ENCODE measurements around the gene WDTC1. TPM values are rescaled to one million over a fixed set of nuclear protein-coding genes. Genes with fewer than 3 reads are reported as not detected.

The WDTC1 gene
- total and polyA plus RNA-seq, 2 experiments from 2014 or later, result 18.9 to 52.5 TPM

- Histone ChIP-seq H3K27ac (peak overlapping the region; percentile 42), H3K9me3 (ENCODE audit: low read depth) (no peaks in the 10 kb centered on the region), H3K4me3 (no peak overlapping the region), H3K36me3 (peaks cover 14% of the 10 kb centered on the region), H3K27me3 (no peaks in the 10 kb centered on the region), H3K4me1 (ENCODE audit: low read depth) (peaks cover 26% of the 10 kb centered on the region)
- DNase-seq (ENCODE audit: low read depth in 1 of 2, low spot score in 1 of 2), result peak in 1 of 2 donors; percentile 83
- no peak for TF ChIP-seq CTCF (IDR thresholded peaks at IDR 0.05; ENCODE audit: low read depth, low read length)
These were observed 57.7 kb downstream of the WDTC1 start for GRCh38 chr1:27292106-27292505.

DNA sequence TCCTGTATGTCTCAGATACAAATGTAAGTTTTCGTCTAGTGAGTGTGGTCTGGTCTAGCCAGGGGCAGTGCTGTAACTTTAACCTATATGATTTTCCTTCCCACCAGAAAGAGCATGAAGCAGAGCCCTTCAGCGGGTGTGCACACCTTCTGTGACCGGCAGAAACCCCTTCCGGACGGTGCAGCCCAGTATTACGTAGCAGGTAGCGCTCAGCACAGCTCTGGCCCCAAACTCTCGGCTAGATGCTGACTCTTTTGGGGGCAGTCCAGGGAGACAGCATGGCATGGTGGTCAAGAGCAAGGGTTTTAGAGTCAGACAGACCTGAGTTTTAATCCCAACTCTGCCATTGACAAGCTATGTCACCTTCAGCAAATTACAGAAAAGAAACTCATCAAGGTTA lies 59.5 kb downstream of the WDTC1 start:
- H3K4me3 ChIP-seq, result no peak overlapping the region
- peaks cover 23% of the 10 kb centered on the region for H3K36me3 ChIP-seq
- DNase-seq (ENCODE audit: low read depth in 1 of 2, low spot score in 1 of 2), result no peak
- H3K27me3 ChIP-seq, result no peaks in the 10 kb centered on the region
- H3K27ac ChIP-seq, result no peak overlapping the region
- H3K9me3 ChIP-seq (ENCODE audit: low read depth), result no peaks in the 10 kb centered on the region
- H3K4me1 ChIP-seq (ENCODE audit: low read depth), result peaks cover 21% of the 10 kb centered on the region
- no peak for TF ChIP-seq CTCF (IDR thresholded peaks at IDR 0.05; ENCODE audit: low read depth, low read length)

- no peak overlapping the region for H3K4me3 ChIP-seq
- DNase-seq (ENCODE audit: low read depth in 1 of 2, low spot score in 1 of 2), result peak; percentile 65 to 77
- TF ChIP-seq CTCF (IDR thresholded peaks at IDR 0.05; ENCODE audit: low read depth, low read length), result peak; percentile 68
- peaks cover 18% of the 10 kb centered on the region for H3K4me1 ChIP-seq (ENCODE audit: low read depth)
- H3K27ac ChIP-seq, result no peak overlapping the region
- H3K27me3 ChIP-seq, result no peaks in the 10 kb centered on the region
- H3K9me3 ChIP-seq (ENCODE audit: low read depth), result no peaks in the 10 kb centered on the region
- H3K36me3 ChIP-seq, result peaks cover 23% of the 10 kb centered on the region
These were observed 62.4 kb downstream of the WDTC1 start for GRCh38 chr1:27296773-27297291.

DNA sequence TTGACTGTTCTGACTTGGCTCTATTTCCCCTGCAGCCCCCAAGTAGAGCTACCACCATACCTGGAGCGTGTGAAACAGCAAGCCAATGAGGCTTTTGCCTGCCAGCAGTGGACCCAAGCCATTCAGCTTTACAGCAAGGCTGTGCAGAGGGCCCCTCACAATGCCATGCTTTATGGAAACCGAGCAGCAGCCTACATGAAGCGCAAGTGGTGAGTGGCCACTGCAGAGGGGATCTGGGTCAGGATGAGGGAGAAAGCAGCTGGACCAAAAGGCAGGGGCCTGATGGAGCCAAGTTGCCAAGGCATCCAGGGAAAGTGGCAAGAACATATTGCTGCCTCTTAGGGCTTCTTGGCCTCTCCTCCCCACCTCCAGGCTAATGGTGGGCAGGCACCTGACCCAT lies 63.5 kb downstream of the WDTC1 start:
- Histone ChIP-seq H3K9me3 (ENCODE audit: low read depth) (no peaks in the 10 kb centered on the region), H3K36me3 (peaks cover 23% of the 10 kb centered on the region), H3K27ac (peak overlapping the region; percentile 83), H3K4me3 (no peak overlapping the region), H3K27me3 (no peaks in the 10 kb centered on the region), H3K4me1 (ENCODE audit: low read depth) (peaks cover 12% of the 10 kb centered on the region)
- TF ChIP-seq CTCF (IDR thresholded peaks at IDR 0.05; ENCODE audit: low read depth, low read length), result no peak
- no peak for DNase-seq (ENCODE audit: low read depth in 1 of 2, low spot score in 1 of 2)

- DNase-seq (ENCODE audit: low read depth in 1 of 2, low spot score in 1 of 2), result no peak
- Histone ChIP-seq H3K36me3 (peaks cover 20% of the 10 kb centered on the region), H3K4me1 (ENCODE audit: low read depth) (peaks cover 12% of the 10 kb centered on the region), H3K27ac (peak overlapping the region; percentile 83), H3K9me3 (ENCODE audit: low read depth) (no peaks in the 10 kb centered on the region), H3K27me3 (no peaks in the 10 kb centered on the region), H3K4me3 (no peak overlapping the region)
- no peak for TF ChIP-seq CTCF (IDR thresholded peaks at IDR 0.05; ENCODE audit: low read depth, low read length)
These were observed 64.4 kb downstream of the WDTC1 start for GRCh38 chr1:27298632-27299384.

Measured in cardiac muscle cell (in vitro differentiated cells and primary cell).